Coronary artery (tissue), 2 donors: Measurements from ENCODE around the gene VPS13D.
"Not testable (repeated sequence)": the region's sequence is repeated elsewhere in the genome, so short reads cannot be mapped to it uniquely, and the experiment has no call there.

Source experiments
- DNase-seq: peaks from one replicate; pipeline ENCODE4 v3.0.0-alpha.2; 2017; ENCODE audit warnings: low spot score
- H3K27ac ChIP-seq, 2 donors: fragments of 200-600 bp; sonication (generic); one replicate each; pipeline ENCODE4 v1.5.1; 2016 to 2019
- H3K4me3 ChIP-seq: fragments of 200-600 bp; sonication (generic); 2 replicates; pipeline ENCODE4 v1.5.1; 2016; ENCODE audit warnings: mild to moderate bottlenecking, moderate library complexity
- CTCF ChIP-seq: fragments of 200-600 bp; sonication (generic); IDR thresholded peaks from one replicate; pipeline ENCODE4 v1.5.1; 2019; ENCODE audit warnings: antibody characterized with exemption

The VPS13D gene

DNA sequence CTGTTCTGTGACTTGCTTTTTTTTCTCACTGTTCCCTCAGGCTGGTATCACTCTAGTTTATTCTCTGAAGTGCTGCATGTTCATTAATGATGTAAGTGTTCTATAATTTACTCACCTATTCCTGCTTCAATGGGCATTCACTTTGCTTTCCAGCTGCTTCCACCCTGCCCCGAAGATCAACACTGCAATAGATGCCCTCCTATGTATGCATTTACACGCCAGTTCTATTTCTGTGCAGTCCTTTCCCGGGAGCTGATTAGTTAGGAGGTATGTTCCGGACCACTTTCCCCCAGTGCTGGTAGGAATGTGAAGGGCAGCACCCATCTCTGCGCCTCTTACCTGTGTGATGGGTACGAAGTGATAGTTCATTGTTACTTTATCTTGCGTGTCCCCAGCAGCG is 284.8 kb downstream of the VPS13D start:
- TF ChIP-seq CTCF = no peak
- DNase-seq = no peak
- H3K4me3 ChIP-seq = no peak overlapping the region
- H3K27ac ChIP-seq = no peak overlapping the region

- TF ChIP-seq CTCF = no peak
- Histone ChIP-seq H3K4me3 (no peak overlapping the region), H3K27ac (no peak overlapping the region)
- DNase-seq = no peak
Observed at GRCh38 chr1:12515234-12515633, 285.4 kb downstream of the VPS13D start.

DNA sequence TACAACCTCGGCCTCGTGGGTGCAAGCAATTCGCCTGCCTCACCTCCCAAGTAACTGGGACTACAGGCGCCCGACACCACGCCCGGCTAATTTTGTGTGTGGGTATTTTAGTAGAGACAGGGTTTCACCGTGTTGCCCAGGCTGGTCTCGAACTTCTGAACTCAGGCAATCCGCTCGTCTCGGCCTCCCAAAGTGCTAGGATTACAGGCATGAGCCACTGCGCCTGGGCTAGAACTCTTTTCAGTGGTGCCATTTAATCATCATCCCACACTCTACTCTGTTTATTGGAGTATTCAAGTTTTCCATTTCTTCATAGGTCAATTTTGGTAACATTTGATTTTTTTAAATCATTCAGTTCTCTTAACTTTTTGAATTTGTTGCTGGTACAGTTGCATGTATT is 286.9 kb downstream of the VPS13D start:
- H3K4me3 ChIP-seq = no peak overlapping the region
- H3K27ac ChIP-seq = no peak overlapping the region
- no peak for DNase-seq
- no peak for TF ChIP-seq CTCF

DNA sequence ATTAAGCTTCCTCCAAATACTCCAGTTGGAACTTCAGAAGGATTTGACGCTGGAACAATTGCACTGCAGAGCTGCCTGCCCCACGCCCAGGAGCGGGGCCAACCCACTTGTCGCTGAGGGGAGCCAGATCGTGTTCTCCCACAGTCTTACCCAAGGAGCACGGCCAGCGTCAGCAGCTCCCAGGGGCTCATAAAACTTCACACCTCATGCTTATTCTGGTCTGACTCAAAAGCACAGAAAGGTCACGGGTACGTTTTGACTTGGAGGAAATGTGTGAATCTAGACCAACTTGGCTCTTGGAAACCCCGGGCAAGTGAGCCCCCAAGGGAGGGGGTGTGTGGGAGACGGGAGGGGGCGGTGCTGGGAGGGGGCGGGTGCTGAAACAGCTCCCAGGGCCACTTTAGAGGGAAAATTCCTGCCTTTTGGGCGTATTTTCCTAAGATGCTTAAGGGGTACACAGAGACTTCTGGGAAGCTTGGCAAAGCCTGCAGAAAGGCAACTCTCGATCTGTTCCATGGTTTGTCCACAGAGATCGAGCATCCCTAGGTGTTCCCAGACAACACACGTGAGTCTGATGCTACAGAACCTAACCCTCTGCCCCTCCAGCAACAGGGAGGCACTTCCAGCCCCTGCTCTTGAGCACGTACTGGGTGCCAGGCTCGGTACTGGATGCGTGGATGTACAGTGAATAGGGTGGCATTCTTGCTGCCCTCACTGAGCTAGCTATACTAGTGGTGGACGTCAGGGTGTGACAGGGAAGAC is 289.3 kb downstream of the VPS13D start:
- no peak for TF ChIP-seq CTCF
- H3K27ac ChIP-seq = peak overlapping the region; percentile 26 to 34
- peak overlapping the region; percentile 46 for H3K4me3 ChIP-seq
- peak; percentile 90 for DNase-seq

- no peak for TF ChIP-seq CTCF
- H3K27ac ChIP-seq = peak overlapping the region in 1 of 2 donors; percentile 34
- H3K4me3 ChIP-seq = peak overlapping the region; percentile 46
- no peak for DNase-seq
Observed at GRCh38 chr1:12519693-12520364, 290.0 kb downstream of the VPS13D start.

GRCh38 chr1:12521096-12521495 is 291.3 kb downstream of the VPS13D start:
- no peak overlapping the region for H3K27ac ChIP-seq
- no peak for DNase-seq
- no peak overlapping the region for H3K4me3 ChIP-seq
- no peak for TF ChIP-seq CTCF

- not testable (repeated sequence) for H3K27ac ChIP-seq, H3K4me3 ChIP-seq, DNase-seq
Observed at GRCh38 chr1:12522780-12523179, 292.9 kb downstream of the VPS13D start.
